Keratinocyte (primary cell): Measurements from ENCODE around the gene PRKCZ.

ENCODE experiments used
- EZH2 ChIP-seq: IDR thresholded peaks from one replicate; pipeline ENCODE4 v1.6.1; 2012; ENCODE audit warnings: inconsistent platforms, mild to moderate bottlenecking, low read length, moderate library complexity
- TF ChIP-seq, protein P1 (sequence below), 3 experiments: IDR thresholded peaks in 1 of 3; conservative IDR thresholded peaks in 1 of 3; optimal IDR thresholded peaks in 1 of 3; 2 replicates in 2 of 3; 3 replicates in 1 of 3; pipeline versions ENCODE3 to v1.5.1; 2011; ENCODE audit warnings: low read length in 3 of 3, mild to moderate bottlenecking in 3 of 3, moderate library complexity in 2 of 3, control low read depth in 1 of 3, inconsistent platforms in 1 of 3; ENCODE audit not compliant: insufficient read depth in 2 of 3; ENCODE audit errors: extremely low read depth in 1 of 3

GRCh38 chr1:2074944-2075740, 24.9 kb downstream of the PRKCZ start:
- TF ChIP-seq, protein P1, sequence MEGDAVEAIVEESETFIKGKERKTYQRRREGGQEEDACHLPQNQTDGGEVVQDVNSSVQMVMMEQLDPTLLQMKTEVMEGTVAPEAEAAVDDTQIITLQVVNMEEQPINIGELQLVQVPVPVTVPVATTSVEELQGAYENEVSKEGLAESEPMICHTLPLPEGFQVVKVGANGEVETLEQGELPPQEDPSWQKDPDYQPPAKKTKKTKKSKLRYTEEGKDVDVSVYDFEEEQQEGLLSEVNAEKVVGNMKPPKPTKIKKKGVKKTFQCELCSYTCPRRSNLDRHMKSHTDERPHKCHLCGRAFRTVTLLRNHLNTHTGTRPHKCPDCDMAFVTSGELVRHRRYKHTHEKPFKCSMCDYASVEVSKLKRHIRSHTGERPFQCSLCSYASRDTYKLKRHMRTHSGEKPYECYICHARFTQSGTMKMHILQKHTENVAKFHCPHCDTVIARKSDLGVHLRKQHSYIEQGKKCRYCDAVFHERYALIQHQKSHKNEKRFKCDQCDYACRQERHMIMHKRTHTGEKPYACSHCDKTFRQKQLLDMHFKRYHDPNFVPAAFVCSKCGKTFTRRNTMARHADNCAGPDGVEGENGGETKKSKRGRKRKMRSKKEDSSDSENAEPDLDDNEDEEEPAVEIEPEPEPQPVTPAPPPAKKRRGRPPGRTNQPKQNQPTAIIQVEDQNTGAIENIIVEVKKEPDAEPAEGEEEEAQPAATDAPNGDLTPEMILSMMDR (optimal IDR thresholded peaks at IDR 0.05 in 1 of 3, IDR thresholded peaks at IDR 0.05 in 1 of 3, conservative IDR thresholded peaks at IDR 0.05 in 1 of 3; ENCODE audit: extremely low read depth in 1 of 3, insufficient read depth in 2 of 3, low read length in 3 of 3), result no peak
- no peak for TF ChIP-seq EZH2
